ENCODE results near the gene ITGB6.
A peak's percentile ranks its signal among the peaks of the same experiment; 100 is the strongest.
"Not testable (repeated sequence)": the region's sequence is repeated elsewhere in the genome, so short reads cannot be mapped to it uniquely, and the experiment has no call there.

Gene ITGB6

GRCh38 chr2:160181146-160181836, 18.8 kb downstream of the ITGB6 start:
- DNase-seq: peak; percentile 44

GRCh38 chr2:160180690-160181089, 19.4 kb downstream of the ITGB6 start:
- DNase-seq: not testable (repeated sequence)

GRCh38 chr2:160180172-160180571, 19.9 kb downstream of the ITGB6 start:
- no peak for DNase-seq

GRCh38 chr2:160175169-160176134, 24.6 kb downstream of the ITGB6 start:
- no peak for DNase-seq

GRCh38 chr2:160174322-160174721, 25.8 kb downstream of the ITGB6 start:
- DNase-seq: no peak

- DNase-seq: no peak
Measured at GRCh38 chr2:160169988-160170387, 30.1 kb downstream of the ITGB6 start.

- DNase-seq: no peak
Measured at GRCh38 chr2:160169471-160169870, 30.6 kb downstream of the ITGB6 start.

GRCh38 chr2:160168878-160169277, 31.2 kb downstream of the ITGB6 start:
- no peak for DNase-seq

GRCh38 chr2:160167089-160167740, 32.9 kb downstream of the ITGB6 start:
- DNase-seq: no peak

GRCh38 chr2:160165996-160166395, 34.1 kb downstream of the ITGB6 start:
- DNase-seq: no peak

- no peak for DNase-seq
Measured at GRCh38 chr2:160165081-160165480, 35.0 kb downstream of the ITGB6 start.

GRCh38 chr2:160157861-160158829, 41.9 kb downstream of the ITGB6 start:
- DNase-seq: no peak

GRCh38 chr2:160156665-160157064, 43.4 kb downstream of the ITGB6 start:
- DNase-seq: peak; percentile 20

GRCh38 chr2:160156100-160156499, 44.0 kb downstream of the ITGB6 start:
- no peak for DNase-seq

GRCh38 chr2:160148419-160148818, 51.7 kb downstream of the ITGB6 start:
- DNase-seq: not testable (repeated sequence)

- DNase-seq: no peak
Measured at GRCh38 chr2:160145471-160145870, 54.6 kb downstream of the ITGB6 start.

GRCh38 chr2:160144280-160144990, 55.6 kb downstream of the ITGB6 start:
- DNase-seq: peak; percentile 26

- no peak for DNase-seq
Measured at GRCh38 chr2:160142472-160142871, 57.6 kb downstream of the ITGB6 start.

GRCh38 chr2:160141912-160142311, 58.2 kb downstream of the ITGB6 start:
- no peak for DNase-seq

- DNase-seq: no peak
Measured at GRCh38 chr2:160141419-160141818, 58.7 kb downstream of the ITGB6 start.

- peak; percentile 28 for DNase-seq
Measured at GRCh38 chr2:160140471-160140870, 59.6 kb downstream of the ITGB6 start.
